DOHH2 (cell line): ENCODE data around the gene RPS6KB2.

Experiments used
- H3F3A ChIP-seq: fragments of 200-600 bp; sonication (generic), shearing (Covaris generic); 2 replicates; pipeline ENCODE4 v1.6.0; 2016; ENCODE audit warnings: antibody characterized with exemption, mild to moderate bottlenecking; ENCODE audit not compliant: control insufficient read depth, insufficient read depth
- H3K27ac ChIP-seq: fragments of 200-600 bp; sonication (generic); 2 replicates; pipeline ENCODE4 v1.5.1; 2014; ENCODE audit warnings: low read depth, mild to moderate bottlenecking, low read length, moderate library complexity
- H3K27me3 ChIP-seq: fragments of 200-600 bp; sonication (generic); 2 replicates; pipeline ENCODE4 v1.6.1; 2014; ENCODE audit warnings: mild to moderate bottlenecking, low read length, mixed read lengths; ENCODE audit not compliant: control insufficient read depth
- H3K36me3 ChIP-seq: fragments of 200-600 bp; sonication (generic); 2 replicates; pipeline ENCODE4 v1.6.1; 2014; ENCODE audit warnings: mild to moderate bottlenecking, low read length, moderate library complexity, mixed read lengths; ENCODE audit not compliant: control insufficient read depth
- H3K4me1 ChIP-seq: fragments of 200-600 bp; sonication (generic); 2 replicates; pipeline ENCODE4 v1.6.1; 2014; ENCODE audit warnings: mild to moderate bottlenecking, low read length, mixed read lengths; ENCODE audit not compliant: control insufficient read depth
- H3K4me2 ChIP-seq: fragments of 200-600 bp; sonication (generic); 2 replicates; pipeline ENCODE4 v1.6.0; 2014; ENCODE audit warnings: mild to moderate bottlenecking, low read length, moderate library complexity
- H3K4me3 ChIP-seq: fragments of 200-600 bp; sonication (generic); 2 replicates; pipeline ENCODE4 v1.5.1; 2014; ENCODE audit warnings: mild to moderate bottlenecking, low read length, mixed read lengths
- H3K79me2 ChIP-seq: fragments of 200-600 bp; sonication (generic); 2 replicates; pipeline ENCODE4 v1.6.1; 2014; ENCODE audit warnings: mild to moderate bottlenecking, low read length, mixed read lengths; ENCODE audit not compliant: control insufficient read depth
- H3K9me2 ChIP-seq: fragments of 200-600 bp; sonication (generic); replicated peaks from 2 replicates; pipeline ENCODE4 v1.6.1; 2014; ENCODE audit warnings: mild to moderate bottlenecking, low read length, mixed read lengths; ENCODE audit not compliant: control insufficient read depth
- H3K9me3 ChIP-seq: fragments of 200-600 bp; sonication (generic); 2 replicates; pipeline ENCODE4 v1.6.1; 2014; ENCODE audit warnings: antibody characterized with exemption, low read length, mixed read lengths; ENCODE audit not compliant: control insufficient read depth, insufficient read depth
- H4K20me1 ChIP-seq: fragments of 200-600 bp; sonication (generic); 2 replicates; pipeline ENCODE4 v1.6.0; 2014; ENCODE audit warnings: low read depth, mild to moderate bottlenecking, antibody characterized with exemption, low read length, moderate library complexity; ENCODE audit not compliant: control insufficient read depth, insufficient read depth
- CTCF ChIP-seq: fragments of 200-600 bp; sonication (generic); IDR thresholded peaks from one replicate; pipeline ENCODE4 v1.5.1; 2014; ENCODE audit warnings: antibody characterized with exemption, mild to moderate bottlenecking, low read depth, low read length; ENCODE audit not compliant: poor library complexity, severe bottlenecking
- EZH2phosphoT487 ChIP-seq: fragments of 200-600 bp; sonication (generic); IDR thresholded peaks from 2 replicates; pipeline ENCODE4 v1.6.1; 2017; ENCODE audit warnings: borderline replicate concordance, mild to moderate bottlenecking, antibody characterized with exemption, low read length, moderate library complexity, mixed read lengths

The RPS6KB2 gene

GRCh38 chr11:67387069-67387468 lies 41.2 kb upstream of the RPS6KB2 start:
- Histone ChIP-seq H3F3A (no peaks in the 10 kb centered on the region), H3K4me2 (no peak overlapping the region; the same call in 1 of the 2 replicates), H3K79me2 (peaks cover 17% of the 10 kb centered on the region), H3K9me3 (no peaks in the 10 kb centered on the region), H3K4me3 (no peak overlapping the region), H3K27me3 (0 out of 2 replicates have a peak, but pooled peaks cover 3% of the 10 kb centered on the region), H3K4me1 (peaks cover 32% of the 10 kb centered on the region), H3K36me3 (peaks cover 2% of the 10 kb centered on the region; the same call in 1 of the 2 replicates), H3K27ac (no peak overlapping the region), H4K20me1 (no peaks in the 10 kb centered on the region), H3K9me2 (no peaks in the 10 kb centered on the region)
- TF ChIP-seq EZH2phosphoT487 (no peak), CTCF (no peak)

- H3K9me2 ChIP-seq = no peaks in the 10 kb centered on the region
- no peak overlapping the region for H3K4me2 ChIP-seq
- H3K27ac ChIP-seq = no peak overlapping the region
- TF ChIP-seq EZH2phosphoT487 (no peak), CTCF (no peak)
- no peaks in the 10 kb centered on the region for H3K9me3 ChIP-seq
- peaks cover 22% of the 10 kb centered on the region for H3K79me2 ChIP-seq
- peaks cover 29% of the 10 kb centered on the region for H3K4me1 ChIP-seq
- peaks cover 5% of the 10 kb centered on the region for H3K36me3 ChIP-seq
- H3K4me3 ChIP-seq = no peak overlapping the region
- no peaks in the 10 kb centered on the region for H3F3A ChIP-seq
- H3K27me3 ChIP-seq = 0 out of 2 replicates have a peak, but pooled peaks cover 3% of the 10 kb centered on the region
- H4K20me1 ChIP-seq = no peaks in the 10 kb centered on the region
Observed at GRCh38 chr11:67387518-67387917, 40.8 kb upstream of the RPS6KB2 start.

- Histone ChIP-seq H3K4me2 (no peak overlapping the region), H3F3A (0 out of 2 replicates have a peak, but pooled peaks cover 2% of the 10 kb centered on the region), H3K9me3 (no peaks in the 10 kb centered on the region), H3K4me3 (no peak overlapping the region), H3K4me1 (peaks cover 35% of the 10 kb centered on the region), H3K79me2 (peaks cover 36% of the 10 kb centered on the region), H4K20me1 (no peaks in the 10 kb centered on the region), H3K27me3 (0 out of 2 replicates have a peak, but pooled peaks cover 3% of the 10 kb centered on the region), H3K36me3 (peaks cover 22% of the 10 kb centered on the region), H3K27ac (no peak overlapping the region), H3K9me2 (no peaks in the 10 kb centered on the region)
- no peak for TF ChIP-seq EZH2phosphoT487
- TF ChIP-seq CTCF = peak; percentile 81
Observed at GRCh38 chr11:67389477-67389876, 38.8 kb upstream of the RPS6KB2 start.
